HG03571 (cell line): Measurements from ENCODE around the gene CNOT2.

Source experiments
- ATAC-seq: cut with Tn5 transposase; IDR thresholded peaks from one replicate; pipeline ENCODE4 v1.9.1; 2021; ENCODE audit not compliant: unreplicated experiment

CNOT2 gene

DNA sequence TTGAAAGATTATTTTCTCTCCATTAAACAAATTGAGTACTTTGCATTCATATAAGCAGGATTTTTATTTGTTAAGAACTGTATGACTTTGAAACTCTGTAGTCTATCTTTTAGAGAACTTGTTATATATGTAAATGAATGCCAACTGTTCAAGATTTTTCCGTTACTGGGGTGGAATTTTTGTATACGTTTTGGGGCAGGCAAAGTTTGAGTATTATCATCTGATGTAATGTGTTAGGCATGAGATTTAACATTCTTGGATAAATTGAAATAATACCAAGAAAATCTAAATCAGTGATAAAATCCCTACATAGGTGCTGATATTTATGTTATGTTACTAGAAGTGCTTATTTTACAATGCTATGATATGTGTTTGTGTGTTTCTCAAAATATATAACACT is 8.4 kb downstream of the CNOT2 start:
- no peak for ATAC-seq

DNA sequence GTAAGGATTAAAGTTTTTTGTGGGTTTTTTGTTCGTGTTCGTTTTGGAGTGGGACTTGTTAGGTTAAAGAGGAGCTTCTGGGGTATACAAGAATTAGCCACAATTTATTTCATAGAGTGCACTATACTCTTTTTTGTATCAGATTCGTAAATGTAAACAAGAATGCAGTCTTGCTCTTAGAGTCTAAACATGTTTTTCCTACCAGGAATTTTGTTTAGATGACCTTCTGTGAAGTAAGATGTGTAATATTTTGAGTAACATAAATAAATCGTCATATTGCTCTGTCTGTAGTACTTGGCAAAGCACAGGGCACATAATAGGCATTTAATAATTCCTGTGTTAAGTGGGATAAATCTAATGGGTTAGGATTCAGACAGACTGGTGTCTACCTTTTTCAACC is 9.6 kb downstream of the CNOT2 start:
- no peak for ATAC-seq

DNA sequence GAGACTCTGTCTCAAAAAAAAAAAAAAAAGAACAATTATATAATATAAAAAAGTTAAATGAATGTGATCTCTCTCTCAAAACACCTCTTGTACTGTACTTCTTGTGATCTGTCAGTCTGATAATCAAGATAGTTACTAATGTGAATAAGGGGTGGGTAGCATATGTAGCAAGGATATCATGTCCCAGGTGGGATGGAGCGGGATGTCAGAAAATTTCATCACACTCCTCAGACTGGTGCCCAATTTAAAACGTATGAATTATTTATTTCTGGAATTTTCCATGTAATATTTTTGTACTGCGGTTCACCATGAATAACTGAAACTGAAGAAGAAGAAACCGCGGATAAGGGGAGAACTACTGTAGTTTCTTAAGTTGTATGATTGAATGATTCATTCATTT is 11.0 kb downstream of the CNOT2 start:
- no peak for ATAC-seq

DNA sequence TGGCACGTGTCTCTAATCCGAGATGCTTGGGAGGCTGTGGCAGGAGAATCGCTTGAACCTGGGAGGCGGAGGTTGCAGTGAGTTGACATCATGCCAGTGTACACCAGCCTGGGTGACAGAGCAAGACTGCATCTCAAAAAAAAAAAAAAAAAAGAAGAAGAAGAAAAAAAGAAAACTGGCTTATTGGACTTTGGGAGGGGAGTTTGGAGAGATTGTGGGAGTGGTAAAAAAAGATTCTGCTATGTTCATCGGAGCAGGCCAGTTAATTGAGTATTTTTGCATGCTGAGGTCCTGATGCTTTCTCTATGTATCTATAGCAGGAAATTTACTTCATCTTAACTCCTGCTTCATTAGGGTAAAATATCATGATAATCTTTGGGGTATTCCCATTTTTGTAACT is 11.6 kb downstream of the CNOT2 start:
- no peak for ATAC-seq

DNA sequence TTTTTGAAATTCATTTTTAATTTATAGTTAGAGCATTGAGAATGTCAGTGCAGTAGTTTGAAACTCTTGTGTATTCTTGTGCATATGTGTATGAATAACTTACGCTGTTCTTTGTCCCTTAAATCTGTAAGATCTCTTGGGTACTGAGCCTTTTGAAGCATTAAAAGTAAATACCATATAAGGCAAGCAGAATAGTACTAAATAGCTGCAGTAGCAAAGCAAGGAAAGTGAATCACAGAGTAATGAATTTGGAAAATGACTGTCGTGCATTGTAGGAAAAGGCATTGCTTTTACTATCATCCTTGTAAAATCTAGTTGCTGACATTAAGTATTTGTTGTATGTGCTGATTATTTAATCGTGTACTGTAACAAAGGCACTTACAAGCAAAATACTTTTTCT is 12.1 kb downstream of the CNOT2 start:
- no peak for ATAC-seq

DNA sequence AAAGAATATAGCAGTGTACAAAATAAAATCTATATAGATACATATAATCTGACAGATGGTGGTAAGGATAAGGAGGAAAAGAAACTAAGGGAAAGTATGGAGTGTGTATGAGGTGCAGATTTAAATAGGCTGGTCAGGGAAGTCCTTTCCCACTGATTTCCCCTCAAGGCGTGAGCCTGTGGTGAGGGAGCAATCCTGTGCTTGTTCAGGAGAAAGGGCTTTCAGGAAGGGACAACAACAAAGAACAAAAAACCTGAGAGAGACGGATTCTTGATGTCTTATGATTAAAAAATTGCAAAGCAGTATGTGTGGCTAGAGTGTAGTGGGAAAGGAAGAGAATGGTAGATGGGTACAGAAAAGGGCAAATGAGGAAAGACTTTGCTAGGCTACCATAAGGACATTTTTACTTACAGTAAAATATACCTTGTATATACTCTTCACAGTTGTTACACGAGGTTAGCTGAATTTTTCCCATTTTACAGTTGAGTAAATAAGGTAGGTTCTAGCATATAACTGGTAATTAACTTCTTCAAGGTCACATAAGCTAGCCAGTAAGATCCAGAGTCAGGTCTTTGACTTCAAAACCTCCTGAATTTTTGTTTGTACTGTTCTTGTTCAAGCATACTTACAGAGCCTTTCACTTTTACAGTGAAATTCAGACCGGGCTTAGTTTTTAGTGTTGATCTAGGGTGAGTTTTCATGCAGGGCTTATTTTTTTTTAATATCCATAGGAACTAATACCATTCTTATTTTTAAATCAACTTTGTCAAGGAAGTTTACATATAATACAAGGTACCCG is 15.6 kb downstream of the CNOT2 start:
- no peak for ATAC-seq

GRCh38 chr12:70260646-70261045 is 17.4 kb downstream of the CNOT2 start:
- ATAC-seq, result no peak

- no peak for ATAC-seq
These were observed 21.0 kb downstream of the CNOT2 start for GRCh38 chr12:70264067-70264867.

DNA sequence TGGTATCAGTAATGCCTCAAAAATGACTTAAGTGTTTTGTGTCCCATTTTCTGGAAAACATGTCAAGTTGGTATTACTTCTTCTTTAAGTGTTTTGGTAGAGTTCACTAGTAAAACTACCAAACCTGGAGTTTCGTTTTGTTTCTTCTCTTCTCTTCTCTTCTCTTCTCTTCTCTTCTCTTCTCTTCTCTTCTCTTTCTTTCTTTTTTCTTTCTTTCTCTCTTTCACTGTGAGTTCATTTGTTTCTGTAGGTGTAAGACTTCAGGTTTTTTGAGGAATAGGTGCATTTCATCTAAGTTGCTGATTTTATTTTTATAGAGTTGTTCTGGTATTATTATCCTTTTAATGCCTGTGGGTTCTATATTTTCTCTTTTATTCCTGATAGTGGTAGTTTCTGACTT is 21.9 kb downstream of the CNOT2 start:
- ATAC-seq, result no peak

GRCh38 chr12:70267550-70267949 is 24.3 kb downstream of the CNOT2 start:
- ATAC-seq, result no peak

DNA sequence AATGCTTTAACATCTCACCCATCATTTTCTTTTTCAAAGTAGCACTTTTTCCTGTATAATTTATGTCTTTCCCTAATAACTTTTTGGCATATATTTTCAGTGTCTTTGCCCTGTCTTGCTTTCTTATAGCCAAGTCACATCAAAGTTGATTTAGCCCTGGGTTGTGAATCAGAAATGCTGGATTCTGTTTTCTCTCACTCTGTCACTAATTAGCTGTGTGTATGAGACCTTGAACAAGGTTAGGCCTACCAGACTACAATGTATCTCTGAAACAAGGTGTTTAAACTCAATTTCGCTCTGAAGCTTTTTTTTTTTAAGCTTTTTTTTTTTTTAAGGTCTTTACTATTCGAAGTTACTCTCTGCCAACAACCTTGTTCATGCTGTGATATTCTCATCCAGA is 25.7 kb downstream of the CNOT2 start:
- ATAC-seq, result no peak

DNA sequence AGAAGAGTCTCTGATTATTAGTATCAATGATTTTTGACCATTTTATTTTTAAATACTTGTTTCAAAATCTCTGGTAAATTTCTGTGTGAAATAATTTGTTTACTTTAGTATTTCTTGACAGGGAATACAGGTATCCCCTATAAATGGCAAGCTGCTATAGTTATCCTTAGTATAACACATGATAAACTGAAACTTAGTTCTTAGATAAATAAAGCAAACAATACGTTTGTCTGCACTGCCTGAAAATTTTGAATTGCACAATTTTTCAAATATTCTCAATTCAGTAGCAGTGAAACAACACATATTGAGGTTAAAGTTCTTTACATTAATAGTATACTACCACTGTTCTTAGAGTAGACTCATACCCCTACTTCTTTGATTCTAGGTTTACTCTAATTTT is 26.9 kb downstream of the CNOT2 start:
- ATAC-seq, result no peak

DNA sequence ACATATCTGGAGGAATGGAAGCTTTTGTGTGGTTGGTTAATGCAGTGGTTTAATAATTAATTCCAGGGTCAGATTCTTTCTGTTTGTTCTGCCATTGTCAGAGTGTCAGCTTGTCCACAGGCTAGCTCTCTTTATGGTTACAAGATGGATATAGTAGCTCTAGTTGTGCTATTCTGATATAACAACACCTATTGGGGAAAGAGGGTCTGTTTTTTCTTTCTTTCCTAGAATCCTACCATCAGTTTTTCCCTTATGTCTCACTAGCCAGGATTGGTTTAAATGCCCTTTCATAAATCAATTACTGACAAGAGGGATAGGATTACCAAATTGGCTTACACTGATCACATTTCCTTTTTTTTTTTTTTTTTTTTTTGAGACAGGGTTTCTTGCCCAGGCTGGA is 27.8 kb downstream of the CNOT2 start:
- no peak for ATAC-seq

- ATAC-seq, result no peak
These were observed 29.3 kb downstream of the CNOT2 start for GRCh38 chr12:70272510-70272909.

GRCh38 chr12:70275045-70275444 is 31.8 kb downstream of the CNOT2 start:
- ATAC-seq, result no peak

DNA sequence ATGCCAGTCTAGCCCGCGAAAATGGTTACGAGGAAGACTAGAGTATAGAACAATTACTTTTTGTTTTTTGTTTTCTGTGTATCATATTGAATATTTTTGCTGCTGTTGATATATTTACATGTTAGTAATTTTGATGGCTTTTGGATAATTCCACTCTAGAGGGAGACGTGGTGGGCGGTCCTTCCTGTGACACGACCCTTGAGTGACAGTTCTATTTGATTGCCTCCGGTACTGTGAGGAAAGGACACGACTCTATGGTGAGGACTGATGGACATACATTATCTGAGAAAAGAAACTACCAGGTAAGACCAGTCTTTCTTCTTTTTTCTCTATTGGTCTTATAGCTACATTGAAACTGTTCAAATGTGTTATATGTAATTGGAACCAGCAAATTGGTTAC is 34.7 kb downstream of the CNOT2 start:
- no peak for ATAC-seq

- no peak for ATAC-seq
These were observed 35.7 kb downstream of the CNOT2 start for GRCh38 chr12:70278945-70279344.

GRCh38 chr12:70283232-70283631 is 40.0 kb downstream of the CNOT2 start:
- no peak for ATAC-seq

DNA sequence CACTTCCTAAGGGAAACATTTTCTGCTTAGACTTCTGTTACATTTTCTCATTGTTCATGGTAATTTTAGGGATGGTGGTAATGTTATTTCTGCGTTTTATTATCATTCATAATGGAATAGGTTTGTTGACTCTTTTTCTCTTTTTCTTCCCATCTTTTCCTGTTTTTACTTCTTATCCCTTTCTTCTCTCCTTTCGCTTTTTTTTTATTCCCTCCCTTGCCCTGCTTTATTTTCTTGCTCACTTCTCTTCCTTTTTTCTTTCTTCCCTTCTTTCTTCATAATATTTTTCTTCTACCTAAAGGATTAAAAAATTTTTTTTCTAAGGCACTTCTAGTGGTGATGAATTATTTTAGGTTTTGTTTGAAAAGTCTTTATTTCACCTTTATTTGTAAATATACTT is 45.6 kb downstream of the CNOT2 start:
- ATAC-seq, result no peak

- no peak for ATAC-seq
These were observed 46.9 kb downstream of the CNOT2 start for GRCh38 chr12:70290116-70290515.

GRCh38 chr12:70292017-70292776 is 49.0 kb downstream of the CNOT2 start:
- ATAC-seq, result no peak
